Ishikawa (cell line): ENCODE results near the gene STT3B.

Experiments
- CEBPB ChIP-seq: IDR thresholded peaks from 2 replicates; pipeline ENCODE4 v1.6.1; 2012
- CREB1 ChIP-seq: IDR thresholded peaks from 2 replicates; pipeline ENCODE4 v1.6.1; 2012; ENCODE audit warnings: low read depth
- EP300 ChIP-seq: IDR thresholded peaks from 2 replicates; pipeline ENCODE4 v1.6.1; 2012; ENCODE audit warnings: borderline replicate concordance
- YY1 ChIP-seq: IDR thresholded peaks from 2 replicates; pipeline ENCODE4 v1.6.1; 2012; ENCODE audit warnings: low read depth
- TF ChIP-seq, protein P1 (sequence below): IDR thresholded peaks from 2 replicates; pipeline ENCODE4 v1.6.1; 2012
- TF ChIP-seq, protein P2 (sequence below): IDR thresholded peaks from 2 replicates; pipeline ENCODE4 v1.6.1; 2012
- TF ChIP-seq, protein P3 (sequence below): IDR thresholded peaks from 2 replicates; pipeline ENCODE4 v1.6.1; 2012; ENCODE audit warnings: low read depth, mild to moderate bottlenecking

DNA sequence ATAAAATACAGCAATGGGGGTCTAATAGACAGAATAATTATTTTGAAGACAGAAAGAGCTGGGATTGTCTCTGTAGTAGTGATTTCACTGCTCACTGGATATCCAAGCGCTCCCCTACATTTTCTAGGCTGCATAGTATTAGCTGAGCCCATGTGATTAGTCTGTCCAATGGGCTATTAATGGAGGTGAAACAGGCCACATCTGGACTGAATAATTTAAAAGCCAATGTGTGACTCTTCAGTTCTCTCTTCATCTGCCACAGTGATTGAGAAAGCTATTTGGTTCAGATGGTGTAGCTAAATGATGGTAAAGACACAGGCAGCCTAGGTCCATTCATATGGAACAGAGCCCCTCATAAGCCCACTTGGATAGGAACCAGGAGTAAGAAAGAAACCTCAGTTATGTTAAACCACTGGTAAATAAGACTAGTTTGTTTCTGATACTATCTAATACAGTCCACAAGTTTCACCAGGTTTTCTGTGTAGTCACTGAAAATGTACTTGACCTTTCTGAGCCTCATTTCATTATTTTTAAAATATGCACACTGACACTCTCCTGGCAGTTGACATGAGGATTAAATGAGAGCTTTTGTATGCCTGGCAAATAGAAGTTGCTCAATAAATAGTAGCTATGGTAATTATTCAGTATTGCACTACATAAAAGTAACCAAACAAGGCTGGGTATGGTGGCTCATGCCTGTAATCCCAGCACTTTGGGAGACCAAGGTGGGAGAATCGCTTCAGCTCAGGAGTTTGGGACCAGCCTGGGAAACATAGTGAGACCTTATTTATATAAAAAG lies 17.0 kb upstream of the STT3B start:
- TF ChIP-seq, protein P1, sequence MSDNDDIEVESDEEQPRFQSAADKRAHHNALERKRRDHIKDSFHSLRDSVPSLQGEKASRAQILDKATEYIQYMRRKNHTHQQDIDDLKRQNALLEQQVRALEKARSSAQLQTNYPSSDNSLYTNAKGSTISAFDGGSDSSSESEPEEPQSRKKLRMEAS, result no peak
- TF ChIP-seq EP300 (no peak), CREB1 (no peak), YY1 (no peak), CEBPB (no peak)
- TF ChIP-seq, protein P2, sequence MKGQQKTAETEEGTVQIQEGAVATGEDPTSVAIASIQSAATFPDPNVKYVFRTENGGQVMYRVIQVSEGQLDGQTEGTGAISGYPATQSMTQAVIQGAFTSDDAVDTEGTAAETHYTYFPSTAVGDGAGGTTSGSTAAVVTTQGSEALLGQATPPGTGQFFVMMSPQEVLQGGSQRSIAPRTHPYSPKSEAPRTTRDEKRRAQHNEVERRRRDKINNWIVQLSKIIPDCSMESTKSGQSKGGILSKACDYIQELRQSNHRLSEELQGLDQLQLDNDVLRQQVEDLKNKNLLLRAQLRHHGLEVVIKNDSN, result no peak
- TF ChIP-seq, protein P3, sequence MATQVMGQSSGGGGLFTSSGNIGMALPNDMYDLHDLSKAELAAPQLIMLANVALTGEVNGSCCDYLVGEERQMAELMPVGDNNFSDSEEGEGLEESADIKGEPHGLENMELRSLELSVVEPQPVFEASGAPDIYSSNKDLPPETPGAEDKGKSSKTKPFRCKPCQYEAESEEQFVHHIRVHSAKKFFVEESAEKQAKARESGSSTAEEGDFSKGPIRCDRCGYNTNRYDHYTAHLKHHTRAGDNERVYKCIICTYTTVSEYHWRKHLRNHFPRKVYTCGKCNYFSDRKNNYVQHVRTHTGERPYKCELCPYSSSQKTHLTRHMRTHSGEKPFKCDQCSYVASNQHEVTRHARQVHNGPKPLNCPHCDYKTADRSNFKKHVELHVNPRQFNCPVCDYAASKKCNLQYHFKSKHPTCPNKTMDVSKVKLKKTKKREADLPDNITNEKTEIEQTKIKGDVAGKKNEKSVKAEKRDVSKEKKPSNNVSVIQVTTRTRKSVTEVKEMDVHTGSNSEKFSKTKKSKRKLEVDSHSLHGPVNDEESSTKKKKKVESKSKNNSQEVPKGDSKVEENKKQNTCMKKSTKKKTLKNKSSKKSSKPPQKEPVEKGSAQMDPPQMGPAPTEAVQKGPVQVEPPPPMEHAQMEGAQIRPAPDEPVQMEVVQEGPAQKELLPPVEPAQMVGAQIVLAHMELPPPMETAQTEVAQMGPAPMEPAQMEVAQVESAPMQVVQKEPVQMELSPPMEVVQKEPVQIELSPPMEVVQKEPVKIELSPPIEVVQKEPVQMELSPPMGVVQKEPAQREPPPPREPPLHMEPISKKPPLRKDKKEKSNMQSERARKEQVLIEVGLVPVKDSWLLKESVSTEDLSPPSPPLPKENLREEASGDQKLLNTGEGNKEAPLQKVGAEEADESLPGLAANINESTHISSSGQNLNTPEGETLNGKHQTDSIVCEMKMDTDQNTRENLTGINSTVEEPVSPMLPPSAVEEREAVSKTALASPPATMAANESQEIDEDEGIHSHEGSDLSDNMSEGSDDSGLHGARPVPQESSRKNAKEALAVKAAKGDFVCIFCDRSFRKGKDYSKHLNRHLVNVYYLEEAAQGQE, result no peak
